ENCODE results near the gene NNAT.

GRCh38 chr20:37473249-37474000 is 47.6 kb upstream of the NNAT start:
- TF ChIP-seq, protein P1, sequence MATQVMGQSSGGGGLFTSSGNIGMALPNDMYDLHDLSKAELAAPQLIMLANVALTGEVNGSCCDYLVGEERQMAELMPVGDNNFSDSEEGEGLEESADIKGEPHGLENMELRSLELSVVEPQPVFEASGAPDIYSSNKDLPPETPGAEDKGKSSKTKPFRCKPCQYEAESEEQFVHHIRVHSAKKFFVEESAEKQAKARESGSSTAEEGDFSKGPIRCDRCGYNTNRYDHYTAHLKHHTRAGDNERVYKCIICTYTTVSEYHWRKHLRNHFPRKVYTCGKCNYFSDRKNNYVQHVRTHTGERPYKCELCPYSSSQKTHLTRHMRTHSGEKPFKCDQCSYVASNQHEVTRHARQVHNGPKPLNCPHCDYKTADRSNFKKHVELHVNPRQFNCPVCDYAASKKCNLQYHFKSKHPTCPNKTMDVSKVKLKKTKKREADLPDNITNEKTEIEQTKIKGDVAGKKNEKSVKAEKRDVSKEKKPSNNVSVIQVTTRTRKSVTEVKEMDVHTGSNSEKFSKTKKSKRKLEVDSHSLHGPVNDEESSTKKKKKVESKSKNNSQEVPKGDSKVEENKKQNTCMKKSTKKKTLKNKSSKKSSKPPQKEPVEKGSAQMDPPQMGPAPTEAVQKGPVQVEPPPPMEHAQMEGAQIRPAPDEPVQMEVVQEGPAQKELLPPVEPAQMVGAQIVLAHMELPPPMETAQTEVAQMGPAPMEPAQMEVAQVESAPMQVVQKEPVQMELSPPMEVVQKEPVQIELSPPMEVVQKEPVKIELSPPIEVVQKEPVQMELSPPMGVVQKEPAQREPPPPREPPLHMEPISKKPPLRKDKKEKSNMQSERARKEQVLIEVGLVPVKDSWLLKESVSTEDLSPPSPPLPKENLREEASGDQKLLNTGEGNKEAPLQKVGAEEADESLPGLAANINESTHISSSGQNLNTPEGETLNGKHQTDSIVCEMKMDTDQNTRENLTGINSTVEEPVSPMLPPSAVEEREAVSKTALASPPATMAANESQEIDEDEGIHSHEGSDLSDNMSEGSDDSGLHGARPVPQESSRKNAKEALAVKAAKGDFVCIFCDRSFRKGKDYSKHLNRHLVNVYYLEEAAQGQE (IDR thresholded peaks at IDR 0.05): no peak
- TF ChIP-seq, protein P2, sequence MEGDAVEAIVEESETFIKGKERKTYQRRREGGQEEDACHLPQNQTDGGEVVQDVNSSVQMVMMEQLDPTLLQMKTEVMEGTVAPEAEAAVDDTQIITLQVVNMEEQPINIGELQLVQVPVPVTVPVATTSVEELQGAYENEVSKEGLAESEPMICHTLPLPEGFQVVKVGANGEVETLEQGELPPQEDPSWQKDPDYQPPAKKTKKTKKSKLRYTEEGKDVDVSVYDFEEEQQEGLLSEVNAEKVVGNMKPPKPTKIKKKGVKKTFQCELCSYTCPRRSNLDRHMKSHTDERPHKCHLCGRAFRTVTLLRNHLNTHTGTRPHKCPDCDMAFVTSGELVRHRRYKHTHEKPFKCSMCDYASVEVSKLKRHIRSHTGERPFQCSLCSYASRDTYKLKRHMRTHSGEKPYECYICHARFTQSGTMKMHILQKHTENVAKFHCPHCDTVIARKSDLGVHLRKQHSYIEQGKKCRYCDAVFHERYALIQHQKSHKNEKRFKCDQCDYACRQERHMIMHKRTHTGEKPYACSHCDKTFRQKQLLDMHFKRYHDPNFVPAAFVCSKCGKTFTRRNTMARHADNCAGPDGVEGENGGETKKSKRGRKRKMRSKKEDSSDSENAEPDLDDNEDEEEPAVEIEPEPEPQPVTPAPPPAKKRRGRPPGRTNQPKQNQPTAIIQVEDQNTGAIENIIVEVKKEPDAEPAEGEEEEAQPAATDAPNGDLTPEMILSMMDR (IDR thresholded peaks at IDR 0.05; ENCODE audit: low read depth, low read length, missing input control): no peak
- no peak for TF ChIP-seq JUND (IDR thresholded peaks at IDR 0.05)
- no peak for TF ChIP-seq MAX (IDR thresholded peaks at IDR 0.05)
- TF ChIP-seq NR2F2 (IDR thresholded peaks at IDR 0.05): no peak
- TF ChIP-seq YY1 (IDR thresholded peaks at IDR 0.05): no peak
- TF ChIP-seq TAF1 (conservative IDR thresholded peaks at IDR 0.05): no peak
- no peak for TF ChIP-seq RAD21 (IDR thresholded peaks at IDR 0.05)
- TF ChIP-seq, protein P3, sequence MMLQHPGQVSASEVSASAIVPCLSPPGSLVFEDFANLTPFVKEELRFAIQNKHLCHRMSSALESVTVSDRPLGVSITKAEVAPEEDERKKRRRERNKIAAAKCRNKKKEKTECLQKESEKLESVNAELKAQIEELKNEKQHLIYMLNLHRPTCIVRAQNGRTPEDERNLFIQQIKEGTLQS (IDR thresholded peaks at IDR 0.05): no peak
- no peak for TF ChIP-seq GABPA (IDR thresholded peaks at IDR 0.05 in 1 of 2, conservative IDR thresholded peaks at IDR 0.05 in 1 of 2)
- no peak for TF ChIP-seq FOXA2 (IDR thresholded peaks at IDR 0.05)
- TF ChIP-seq, protein P4, sequence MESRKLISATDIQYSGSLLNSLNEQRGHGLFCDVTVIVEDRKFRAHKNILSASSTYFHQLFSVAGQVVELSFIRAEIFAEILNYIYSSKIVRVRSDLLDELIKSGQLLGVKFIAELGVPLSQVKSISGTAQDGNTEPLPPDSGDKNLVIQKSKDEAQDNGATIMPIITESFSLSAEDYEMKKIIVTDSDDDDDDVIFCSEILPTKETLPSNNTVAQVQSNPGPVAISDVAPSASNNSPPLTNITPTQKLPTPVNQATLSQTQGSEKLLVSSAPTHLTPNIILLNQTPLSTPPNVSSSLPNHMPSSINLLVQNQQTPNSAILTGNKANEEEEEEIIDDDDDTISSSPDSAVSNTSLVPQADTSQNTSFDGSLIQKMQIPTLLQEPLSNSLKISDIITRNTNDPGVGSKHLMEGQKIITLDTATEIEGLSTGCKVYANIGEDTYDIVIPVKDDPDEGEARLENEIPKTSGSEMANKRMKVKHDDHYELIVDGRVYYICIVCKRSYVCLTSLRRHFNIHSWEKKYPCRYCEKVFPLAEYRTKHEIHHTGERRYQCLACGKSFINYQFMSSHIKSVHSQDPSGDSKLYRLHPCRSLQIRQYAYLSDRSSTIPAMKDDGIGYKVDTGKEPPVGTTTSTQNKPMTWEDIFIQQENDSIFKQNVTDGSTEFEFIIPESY (IDR thresholded peaks at IDR 0.05): no peak
- no peak for TF ChIP-seq SP1 (IDR thresholded peaks at IDR 0.05)
- no peak for TF ChIP-seq HNF4G (IDR thresholded peaks at IDR 0.05)
